ENCODE results near the gene MAP7D2.

GRCh38 chrX:20056704-20057103 is 60.0 kb downstream of the MAP7D2 start:
- TF ChIP-seq STAT6 (CRISPR knock-in tag; IDR thresholded peaks at IDR 0.05) (no peak), HNRNPLL (IDR thresholded peaks at IDR 0.05; ENCODE audit: low read depth, low read length, poor library complexity, severe bottlenecking) (no peak), BHLHE40 (IDR thresholded peaks at IDR 0.05; ENCODE audit: low read length) (no peak), ZNF780A (CRISPR knock-in tag; IDR thresholded peaks at IDR 0.05) (no peak)
